Esophagus muscularis mucosa (tissue), 4 donors: Measurements from ENCODE around the gene CALML5. TPM values are rescaled to one million over a fixed set of nuclear protein-coding genes. Genes with fewer than 3 reads are reported as not detected.
A peak's percentile ranks its signal among the peaks of the same experiment; 100 is the strongest.

Source experiments
- DNase-seq: peaks from one replicate; pipeline ENCODE4 v3.0.0-alpha.2; 2017; ENCODE audit errors: extremely low spot score
- H3K27ac ChIP-seq, 4 donors: fragments of 200-600 bp; sonication (generic); replicated peaks in 1 of 4; 1 replicate in 3 of 4; 2 replicates in 1 of 4; pipeline ENCODE4 v1.5.1; 2016 to 2019; ENCODE audit warnings: mild to moderate bottlenecking in 1 of 4
- H3K27me3 ChIP-seq, 4 donors: fragments of 200-600 bp; sonication (generic); one replicate each; pipeline versions ENCODE4 v1.5.1 to v1.6.0; 2016 to 2019
- H3K36me3 ChIP-seq, 4 donors: fragments of 200-600 bp; sonication (generic); one replicate each; pipeline ENCODE4 v1.5.1; 2016 to 2019
- H3K4me1 ChIP-seq, 4 donors: fragments of 200-600 bp; sonication (generic); one replicate each; pipeline ENCODE4 v1.5.1; 2016 to 2019
- H3K4me3 ChIP-seq, 4 donors: fragments of 200-600 bp; sonication (generic); 1 replicate in 2 of 4; 2 replicates in 2 of 4; pipeline ENCODE4 v1.5.1; 2016 to 2019; ENCODE audit warnings: mild to moderate bottlenecking in 4 of 4, moderate library complexity in 1 of 4
- H3K9me3 ChIP-seq, 4 donors: fragments of 200-600 bp; sonication (generic); 1 replicate in 3 of 4; 2 replicates in 1 of 4; pipeline ENCODE4 v1.5.1; 2016 to 2019
- EP300 ChIP-seq: sonication (generic); formaldehyde crosslinking; IDR thresholded peaks from one replicate; pipeline ENCODE4 v1.6.1; 2017; ENCODE audit warnings: antibody characterized with exemption
- POLR2A ChIP-seq: fragments of 450-650 bp; IDR thresholded peaks from one replicate; pipeline ENCODE4 v1.6.1; 2017; ENCODE audit warnings: antibody characterized with exemption, moderate library complexity, mild to moderate bottlenecking, low read depth
- POLR2AphosphoS5 ChIP-seq, 2 donors: sonication (generic); formaldehyde crosslinking; IDR thresholded peaks; one replicate each; pipeline ENCODE4 v1.6.1; 2017; ENCODE audit warnings: antibody characterized with exemption in 2 of 2
- WGBS: methylation state at CpG from one replicate; pipeline ENCODE4 v1.1.5; 2018; 5-methylcytosine and 5-hydroxymethylcytosine counted together
- intact Hi-C: fragments of 100-400 bp; cut with DNase I; formaldehyde crosslinking; loops from one replicate; pipeline ENCODE4 v1.15.1; 2023
- total RNA-seq, 4 donors: library from RNA; depleted of rRNA; stranded (reverse); fragments of >200 nt; gene quantifications; one replicate each; pipeline versions ENCODE4 v1.1.0 to v1.2.1, GENCODE V29; 2016
- TF ChIP-seq, protein P1 (sequence below), 3 experiments: fragments of 200-600 bp in 2 of 3; fragments of 450-650 bp in 1 of 3; sonication (generic) in 2 of 3; IDR thresholded peaks; one replicate each; pipeline ENCODE4 v1.5.1; 2017 to 2019; ENCODE audit warnings: antibody characterized with exemption in 3 of 3, mild to moderate bottlenecking in 2 of 3, moderate library complexity in 1 of 3

CALML5 gene
- total RNA-seq, 4 donors from 2014 or later: not detected

DNA sequence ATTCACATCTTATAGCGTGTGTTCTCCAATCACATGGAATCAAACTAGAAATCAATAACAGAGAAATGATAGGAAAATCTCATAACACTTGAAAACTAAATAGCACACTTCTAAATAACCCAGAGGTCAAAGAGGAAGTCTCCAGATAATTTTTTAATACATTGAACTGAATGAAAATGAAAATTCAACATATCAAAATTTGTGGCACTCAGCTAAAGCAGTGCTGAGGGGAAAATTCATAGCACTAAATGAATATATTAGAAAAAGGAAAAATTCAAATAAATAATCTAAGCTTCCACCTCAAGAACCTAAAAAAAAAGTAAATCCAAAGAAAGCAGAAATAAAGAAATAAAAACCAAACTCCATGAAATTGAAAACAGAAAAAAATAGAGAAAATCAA, 42.7 kb upstream of the CALML5 start:
- Histone ChIP-seq H3K27me3 (no peaks in the 10 kb centered on the region), H3K4me3 (no peak overlapping the region), H3K4me1 (peaks cover 15 to 40% (median 35%) of the 10 kb centered on the region in 4 donors), H3K9me3 (no peaks in the 10 kb centered on the region), H3K36me3 (no peaks in the 10 kb centered on the region), H3K27ac (no peak overlapping the region)
- intact Hi-C loops: no loop called here
- no peak for TF ChIP-seq POLR2A
- TF ChIP-seq POLR2AphosphoS5 (IDR thresholded peaks at IDR 0.05): no peak
- TF ChIP-seq, protein P1, sequence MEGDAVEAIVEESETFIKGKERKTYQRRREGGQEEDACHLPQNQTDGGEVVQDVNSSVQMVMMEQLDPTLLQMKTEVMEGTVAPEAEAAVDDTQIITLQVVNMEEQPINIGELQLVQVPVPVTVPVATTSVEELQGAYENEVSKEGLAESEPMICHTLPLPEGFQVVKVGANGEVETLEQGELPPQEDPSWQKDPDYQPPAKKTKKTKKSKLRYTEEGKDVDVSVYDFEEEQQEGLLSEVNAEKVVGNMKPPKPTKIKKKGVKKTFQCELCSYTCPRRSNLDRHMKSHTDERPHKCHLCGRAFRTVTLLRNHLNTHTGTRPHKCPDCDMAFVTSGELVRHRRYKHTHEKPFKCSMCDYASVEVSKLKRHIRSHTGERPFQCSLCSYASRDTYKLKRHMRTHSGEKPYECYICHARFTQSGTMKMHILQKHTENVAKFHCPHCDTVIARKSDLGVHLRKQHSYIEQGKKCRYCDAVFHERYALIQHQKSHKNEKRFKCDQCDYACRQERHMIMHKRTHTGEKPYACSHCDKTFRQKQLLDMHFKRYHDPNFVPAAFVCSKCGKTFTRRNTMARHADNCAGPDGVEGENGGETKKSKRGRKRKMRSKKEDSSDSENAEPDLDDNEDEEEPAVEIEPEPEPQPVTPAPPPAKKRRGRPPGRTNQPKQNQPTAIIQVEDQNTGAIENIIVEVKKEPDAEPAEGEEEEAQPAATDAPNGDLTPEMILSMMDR (IDR thresholded peaks at IDR 0.05): no peak
- no peak for TF ChIP-seq EP300
- DNase-seq: no peak
- 100% methylated on average over 1 of the region's 1 CpG for WGBS

DNA sequence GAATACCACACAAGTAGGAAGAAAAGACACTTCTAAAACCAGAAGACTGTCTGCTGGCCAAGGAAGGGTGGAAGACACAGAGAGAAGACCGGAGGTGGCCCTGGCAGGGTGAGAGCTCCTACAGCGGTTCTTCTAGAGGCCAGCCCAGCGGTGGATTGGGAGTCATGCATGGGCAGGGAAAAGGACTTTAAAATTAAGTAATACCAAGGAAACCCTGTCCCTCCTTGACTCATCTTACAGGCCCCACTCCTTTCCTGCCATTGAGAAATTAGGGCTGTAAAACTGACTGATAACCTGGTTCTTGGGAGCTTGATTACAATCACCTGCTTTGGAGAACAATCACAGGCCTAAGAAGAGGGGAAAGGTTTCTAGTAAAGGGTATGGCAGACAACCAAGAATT, 41.5 kb upstream of the CALML5 start:
- Histone ChIP-seq H3K27ac (no peak overlapping the region), H3K9me3 (no peaks in the 10 kb centered on the region), H3K27me3 (no peaks in the 10 kb centered on the region), H3K4me1 (peaks cover 11 to 39% (median 29%) of the 10 kb centered on the region in 4 donors), H3K4me3 (no peak overlapping the region), H3K36me3 (no peaks in the 10 kb centered on the region)
- no peak for TF ChIP-seq POLR2A
- TF ChIP-seq, protein P1 (IDR thresholded peaks at IDR 0.05): no peak
- no peak for TF ChIP-seq POLR2AphosphoS5 (IDR thresholded peaks at IDR 0.05)
- no peak for TF ChIP-seq EP300
- no peak for DNase-seq
- 96% methylated on average over 3 of the region's 3 CpGs for WGBS
- intact Hi-C loops: no loop called here

DNA sequence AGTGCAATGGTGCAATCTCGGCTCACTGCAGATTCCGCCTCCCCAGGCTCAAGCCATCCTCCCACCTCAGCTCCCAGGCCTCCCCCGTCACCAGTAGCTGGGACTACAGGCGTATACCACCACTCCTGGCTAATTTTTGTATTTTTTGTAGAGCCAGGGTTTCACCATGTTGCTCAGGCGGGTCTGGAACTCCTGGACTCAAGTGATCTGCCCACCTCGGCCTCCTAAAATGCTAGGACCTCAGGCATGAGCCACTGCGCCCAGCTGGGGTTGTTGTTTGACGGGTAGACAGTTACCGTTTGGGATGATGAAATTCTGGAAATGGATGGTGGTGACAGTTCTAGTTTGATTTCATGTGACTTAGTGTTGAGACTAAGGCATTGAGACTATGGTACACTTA, 40.7 kb upstream of the CALML5 start:
- H3K9me3 ChIP-seq: no peaks in the 10 kb centered on the region
- no peaks in the 10 kb centered on the region for H3K27me3 ChIP-seq
- TF ChIP-seq EP300 (no peak), POLR2A (no peak), POLR2AphosphoS5 (IDR thresholded peaks at IDR 0.05) (no peak)
- TF ChIP-seq, protein P1 (IDR thresholded peaks at IDR 0.05): no peak
- intact Hi-C loops: no loop called here
- no peak for DNase-seq
- H3K27ac ChIP-seq: no peak overlapping the region
- H3K4me3 ChIP-seq: no peak overlapping the region
- peaks cover 7 to 35% (median 28%) of the 10 kb centered on the region in 4 donors for H3K4me1 ChIP-seq
- WGBS: 97% methylated on average over 8 of the region's 9 CpGs
- H3K36me3 ChIP-seq: no peaks in the 10 kb centered on the region

DNA sequence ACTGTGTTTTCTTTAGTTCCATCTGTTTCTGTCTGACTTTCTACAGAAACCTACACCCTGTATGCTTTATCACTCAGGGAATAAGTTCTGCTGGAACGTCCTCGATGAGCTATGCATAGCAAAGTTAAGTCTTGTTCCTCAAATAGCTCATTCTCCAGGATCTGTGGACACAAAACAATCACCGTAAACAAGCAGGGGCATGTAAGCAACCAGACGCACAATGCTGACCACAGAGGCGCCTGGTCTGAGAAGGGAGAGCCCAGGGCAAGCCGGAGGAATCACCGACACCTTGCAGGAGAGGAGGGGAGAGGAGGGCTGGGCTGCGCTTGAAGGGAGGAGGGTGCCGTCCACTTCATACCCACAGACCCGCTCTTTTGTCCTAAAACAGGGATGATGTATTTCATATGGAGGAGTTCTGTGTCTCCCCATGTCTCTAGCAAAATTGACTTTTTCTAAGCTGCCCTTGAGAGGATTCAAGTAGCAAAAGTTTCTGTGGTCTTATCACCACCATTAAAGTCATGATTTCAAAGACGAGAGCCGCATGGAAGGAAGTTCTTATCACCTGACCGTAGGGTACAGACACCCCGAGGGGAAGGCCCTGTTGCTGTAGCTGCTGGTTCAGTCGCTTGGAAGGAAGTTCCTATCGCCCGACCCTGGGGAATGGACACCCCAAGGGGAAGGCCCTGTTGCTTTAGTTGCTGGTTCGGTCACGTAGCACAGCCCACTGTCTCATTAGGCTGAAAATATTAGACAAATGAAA, 39.7 kb upstream of the CALML5 start:
- Histone ChIP-seq H3K27me3 (no peaks in the 10 kb centered on the region), H3K4me3 (no peak overlapping the region), H3K9me3 (no peaks in the 10 kb centered on the region), H3K36me3 (no peaks in the 10 kb centered on the region), H3K27ac (peak overlapping the region; percentile 1 to 58 (median 21)), H3K4me1 (peaks cover 16 to 41% (median 34%) of the 10 kb centered on the region in 4 donors)
- DNase-seq: no peak
- TF ChIP-seq EP300 (no peak), POLR2A (no peak), POLR2AphosphoS5 (IDR thresholded peaks at IDR 0.05) (no peak)
- TF ChIP-seq, protein P1 (IDR thresholded peaks at IDR 0.05): no peak
- WGBS: 76% methylated on average over 19 of the region's 19 CpGs
- intact Hi-C loops: no loop called here

DNA sequence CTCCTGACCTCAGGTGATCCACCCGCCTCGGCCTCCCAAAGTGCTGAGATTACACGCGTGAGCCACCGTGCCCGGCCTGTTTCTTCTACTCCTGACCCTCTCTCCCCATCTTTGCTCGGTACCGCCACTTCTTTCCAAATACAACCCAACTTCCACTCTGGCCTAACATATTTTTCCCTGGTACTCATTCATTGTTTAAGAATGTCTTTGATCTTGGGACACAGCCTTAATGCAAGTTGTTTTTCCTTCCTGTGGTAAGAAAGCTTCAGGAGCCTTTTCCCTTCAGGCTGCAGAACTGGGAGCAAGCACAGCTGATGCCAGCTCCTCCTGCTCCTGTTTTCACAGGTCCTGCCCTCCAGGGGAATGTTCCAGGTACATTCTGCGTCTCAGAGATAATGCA, 39.1 kb upstream of the CALML5 start:
- TF ChIP-seq, protein P1 (IDR thresholded peaks at IDR 0.05): no peak
- peak in 1 of 2 donors; percentile 43 for TF ChIP-seq POLR2AphosphoS5 (IDR thresholded peaks at IDR 0.05)
- no peak for TF ChIP-seq POLR2A
- TF ChIP-seq EP300: no peak
- H3K27me3 ChIP-seq: no peaks in the 10 kb centered on the region
- H3K36me3 ChIP-seq: no peaks in the 10 kb centered on the region
- no peak for DNase-seq
- H3K9me3 ChIP-seq: no peaks in the 10 kb centered on the region
- no peak overlapping the region for H3K4me3 ChIP-seq
- intact Hi-C loops: no loop called here
- peaks cover 18 to 47% (median 40%) of the 10 kb centered on the region in 4 donors for H3K4me1 ChIP-seq
- peak overlapping the region; percentile 1 to 58 (median 21) for H3K27ac ChIP-seq
- WGBS: 71% methylated on average over 9 of the region's 9 CpGs
